GM12878 (cell line): ENCODE results near the gene CST6. TPM values are rescaled to one million over a fixed set of nuclear protein-coding genes. Genes with fewer than 3 reads are reported as not detected.

Experiments
- BRCA1 ChIP-seq: IDR thresholded peaks from 2 replicates; pipeline ENCODE4 v1.6.1; 2011; ENCODE audit warnings: low read depth, low read length, improper control_type of control experiment
- CREB1 ChIP-seq: IDR thresholded peaks from 2 replicates; pipeline ENCODE4 v1.6.1; 2012; ENCODE audit warnings: low read depth, mild to moderate bottlenecking, inconsistent platforms
- EGR1 ChIP-seq, 2 experiments: IDR thresholded peaks; 1 replicate in 1 of 2; 2 replicates in 1 of 2; pipeline ENCODE4 v1.6.1; 2011 to 2012; ENCODE audit warnings: low read depth in 2 of 2, low read length in 2 of 2, borderline replicate concordance in 1 of 2, mild to moderate bottlenecking in 1 of 2, moderate library complexity in 1 of 2
- GABPA ChIP-seq: IDR thresholded peaks from 2 replicates; pipeline ENCODE4 v1.6.1; 2014; ENCODE audit warnings: antibody characterized with exemption, low read depth, mild to moderate bottlenecking, inconsistent platforms
- GATAD2B ChIP-seq: fragments of 450-650 bp; conservative IDR thresholded peaks from 2 replicates; pipeline ENCODE4 v1.6.1; 2017; ENCODE audit warnings: low read depth, mild to moderate bottlenecking, moderate library complexity
- IKZF1 ChIP-seq: fragments of 450-650 bp; conservative IDR thresholded peaks from 2 replicates; pipeline ENCODE4 v1.6.1; 2017; ENCODE audit warnings: antibody characterized with exemption, mild to moderate bottlenecking
- KDM1A ChIP-seq: fragments of 200-600 bp; sonication (generic); IDR thresholded peaks from 2 replicates; pipeline ENCODE4 v1.6.1; 2016; ENCODE audit warnings: borderline replicate concordance
- LARP7 ChIP-seq: fragments of 450-650 bp; IDR thresholded peaks from 2 replicates; pipeline ENCODE4 v1.6.1; 2017; ENCODE audit warnings: mild to moderate bottlenecking
- MXI1 ChIP-seq: fragments of 150-350 bp; IDR thresholded peaks from 2 replicates; pipeline ENCODE4 v1.6.1; 2011; ENCODE audit warnings: low read depth, mild to moderate bottlenecking, inconsistent platforms, low read length, improper control_type of control experiment
- NFXL1 ChIP-seq: fragments of 450-650 bp; IDR thresholded peaks from 2 replicates; pipeline ENCODE4 v1.6.1; 2017; ENCODE audit warnings: antibody characterized with exemption, mild to moderate bottlenecking, borderline replicate concordance
- NFYB ChIP-seq: IDR thresholded peaks from 2 replicates; pipeline ENCODE4 v1.6.1; 2011; ENCODE audit warnings: low read depth, mild to moderate bottlenecking, low read length, improper control_type of control experiment, moderate library complexity; ENCODE audit not compliant: insufficient read depth
- NR2F1 ChIP-seq: fragments of 450-650 bp; conservative IDR thresholded peaks from 2 replicates; pipeline ENCODE4 v1.6.1; 2017; ENCODE audit warnings: mild to moderate bottlenecking
- POU2F2 ChIP-seq: IDR thresholded peaks from 3 replicates; pipeline ENCODE4 v1.6.1; 2011; ENCODE audit warnings: low read depth, mild to moderate bottlenecking, low read length, borderline replicate concordance
- RELB ChIP-seq: fragments of 450-650 bp; IDR thresholded peaks from 2 replicates; pipeline ENCODE4 v1.6.1; 2017; ENCODE audit warnings: low read depth, mild to moderate bottlenecking, moderate library complexity
- SKIL ChIP-seq: fragments of 450-650 bp; IDR thresholded peaks from 2 replicates; pipeline ENCODE4 v1.6.1; 2017; ENCODE audit warnings: mild to moderate bottlenecking, low read depth, inconsistent platforms; ENCODE audit not compliant: poor library complexity, severe bottlenecking
- SREBF1 ChIP-seq: IDR thresholded peaks from 2 replicates; pipeline ENCODE4 v1.6.1; 2012; ENCODE audit warnings: mild to moderate bottlenecking, low read length
- SRF ChIP-seq, 2 experiments: IDR thresholded peaks; 2 replicates each; pipeline ENCODE4 v1.6.1; 2011; ENCODE audit warnings: low read depth in 2 of 2, low read length in 2 of 2, mild to moderate bottlenecking in 1 of 2, moderate library complexity in 1 of 2
- TCF3 ChIP-seq: IDR thresholded peaks from 2 replicates; pipeline ENCODE4 v1.6.1; 2012; ENCODE audit warnings: low read depth, mild to moderate bottlenecking, low read length, borderline replicate concordance; ENCODE audit not compliant: insufficient read depth
- ZZZ3 ChIP-seq: IDR thresholded peaks from 2 replicates; pipeline ENCODE4 v1.6.1; 2011; ENCODE audit warnings: low read depth; ENCODE audit not compliant: control insufficient read depth, insufficient read length
- polyA plus RNA-seq, 11 experiments: library from polyadenylated mRNA; depleted of rRNA in 4 of 11; unstranded in 6 of 11; stranded (reverse) in 5 of 11; fragments of >200 nt; fragmentation: Nextera tagmentation in 4 of 11; fragmentation: Illumina TruSeq in 1 of 11; extraction: Ambion mirVana in 4 of 11; extraction: Trizol in 1 of 11; gene quantifications; 1 replicate in 1 of 11; 2 replicates in 10 of 11; pipeline versions ENCODE4 v1.2.1 to v1.2.3, GENCODE V29; 2011 to 2016; ENCODE audit warnings: inconsistent platforms in 2 of 11, missing spikeins in 2 of 11, low read depth in 1 of 11
- total RNA-seq, 4 experiments: library from RNA; depleted of rRNA in 3 of 4; stranded (reverse); fragments of >200 nt in 3 of 4; fragmentation: Illumina TruSeq in 1 of 4; extraction: Trizol in 1 of 4; gene quantifications; 2 replicates each; pipeline versions ENCODE4 v1.2.1 to v1.2.3, GENCODE V29; 2013 to 2021
- TF ChIP-seq, protein P1 (sequence below): IDR thresholded peaks from 2 replicates; pipeline ENCODE4 v1.6.1; 2012; ENCODE audit warnings: mild to moderate bottlenecking, low read depth, low read length
- TF ChIP-seq, protein P2 (sequence below): fragments of 450-650 bp; IDR thresholded peaks from 2 replicates; pipeline ENCODE4 v1.6.1; 2017; ENCODE audit warnings: borderline replicate concordance

CST6 gene
- total and polyA plus RNA-seq, 10 of the 15 experiments (the other 5 are each of a cell fraction or from before 2014, with no cell fraction given) = not detected

GRCh38 chr11:66001942-66002647 lies 9.7 kb upstream of the CST6 start, which contains the start of the genes BANF1 and EIF1AD (continued):
- TF ChIP-seq KDM1A = no peak
- TF ChIP-seq EGR1 (IDR thresholded peaks at IDR 0.05; ENCODE audit: borderline replicate concordance in 1 of 2, low read depth in 2 of 2, low read length in 2 of 2) = peak in 1 of 2 experiments; percentile 74; a peak in 1 of 3 replicates
- no peak for TF ChIP-seq NFXL1
- peak; percentile 82; the same call in 1 of the 2 replicates for TF ChIP-seq CREB1
- peak; percentile 76; the same call in 2 of the 3 replicates for TF ChIP-seq POU2F2
- TF ChIP-seq ZZZ3 = peak; percentile 58
- peak; percentile 91 for TF ChIP-seq MXI1
- peak; percentile 52 to 91 for TF ChIP-seq SRF (IDR thresholded peaks at IDR 0.05; ENCODE audit: low read depth in 2 of 2, low read length in 2 of 2)
- TF ChIP-seq NR2F1 = 0 out of 2 replicates have a peak, but pooled peaks have one; percentile 27
- 0 out of 2 replicates have a peak, but pooled peaks have one; percentile 2 for TF ChIP-seq TCF3
- TF ChIP-seq RELB = peak; percentile 100
- TF ChIP-seq GATAD2B = peak; percentile 67
- TF ChIP-seq SREBF1 = peak; percentile 89
- TF ChIP-seq, protein P1, sequence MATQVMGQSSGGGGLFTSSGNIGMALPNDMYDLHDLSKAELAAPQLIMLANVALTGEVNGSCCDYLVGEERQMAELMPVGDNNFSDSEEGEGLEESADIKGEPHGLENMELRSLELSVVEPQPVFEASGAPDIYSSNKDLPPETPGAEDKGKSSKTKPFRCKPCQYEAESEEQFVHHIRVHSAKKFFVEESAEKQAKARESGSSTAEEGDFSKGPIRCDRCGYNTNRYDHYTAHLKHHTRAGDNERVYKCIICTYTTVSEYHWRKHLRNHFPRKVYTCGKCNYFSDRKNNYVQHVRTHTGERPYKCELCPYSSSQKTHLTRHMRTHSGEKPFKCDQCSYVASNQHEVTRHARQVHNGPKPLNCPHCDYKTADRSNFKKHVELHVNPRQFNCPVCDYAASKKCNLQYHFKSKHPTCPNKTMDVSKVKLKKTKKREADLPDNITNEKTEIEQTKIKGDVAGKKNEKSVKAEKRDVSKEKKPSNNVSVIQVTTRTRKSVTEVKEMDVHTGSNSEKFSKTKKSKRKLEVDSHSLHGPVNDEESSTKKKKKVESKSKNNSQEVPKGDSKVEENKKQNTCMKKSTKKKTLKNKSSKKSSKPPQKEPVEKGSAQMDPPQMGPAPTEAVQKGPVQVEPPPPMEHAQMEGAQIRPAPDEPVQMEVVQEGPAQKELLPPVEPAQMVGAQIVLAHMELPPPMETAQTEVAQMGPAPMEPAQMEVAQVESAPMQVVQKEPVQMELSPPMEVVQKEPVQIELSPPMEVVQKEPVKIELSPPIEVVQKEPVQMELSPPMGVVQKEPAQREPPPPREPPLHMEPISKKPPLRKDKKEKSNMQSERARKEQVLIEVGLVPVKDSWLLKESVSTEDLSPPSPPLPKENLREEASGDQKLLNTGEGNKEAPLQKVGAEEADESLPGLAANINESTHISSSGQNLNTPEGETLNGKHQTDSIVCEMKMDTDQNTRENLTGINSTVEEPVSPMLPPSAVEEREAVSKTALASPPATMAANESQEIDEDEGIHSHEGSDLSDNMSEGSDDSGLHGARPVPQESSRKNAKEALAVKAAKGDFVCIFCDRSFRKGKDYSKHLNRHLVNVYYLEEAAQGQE = peak; percentile 38; the same call in 1 of the 2 replicates
- TF ChIP-seq BRCA1 = peak; percentile 55
- peak; percentile 87 for TF ChIP-seq SKIL
- TF ChIP-seq LARP7 = peak; percentile 60
- no peak for TF ChIP-seq NFYB
- peak; percentile 98 for TF ChIP-seq GABPA
- TF ChIP-seq, protein P2, sequence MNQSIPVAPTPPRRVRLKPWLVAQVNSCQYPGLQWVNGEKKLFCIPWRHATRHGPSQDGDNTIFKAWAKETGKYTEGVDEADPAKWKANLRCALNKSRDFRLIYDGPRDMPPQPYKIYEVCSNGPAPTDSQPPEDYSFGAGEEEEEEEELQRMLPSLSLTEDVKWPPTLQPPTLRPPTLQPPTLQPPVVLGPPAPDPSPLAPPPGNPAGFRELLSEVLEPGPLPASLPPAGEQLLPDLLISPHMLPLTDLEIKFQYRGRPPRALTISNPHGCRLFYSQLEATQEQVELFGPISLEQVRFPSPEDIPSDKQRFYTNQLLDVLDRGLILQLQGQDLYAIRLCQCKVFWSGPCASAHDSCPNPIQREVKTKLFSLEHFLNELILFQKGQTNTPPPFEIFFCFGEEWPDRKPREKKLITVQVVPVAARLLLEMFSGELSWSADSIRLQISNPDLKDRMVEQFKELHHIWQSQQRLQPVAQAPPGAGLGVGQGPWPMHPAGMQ = peak; percentile 64; the same call in 1 of the 2 replicates
- peak; percentile 98 for TF ChIP-seq IKZF1
